ENCODE measurements around the gene UBR4. TPM values are rescaled to one million over a fixed set of nuclear protein-coding genes. Genes with fewer than 3 reads are reported as not detected.
"Not testable (repeated sequence)": the region's sequence is repeated elsewhere in the genome, so short reads cannot be mapped to it uniquely, and the experiment has no call there.

The UBR4 gene
- total and polyA plus RNA-seq, 2 experiments from 2014 or later: 49.4 to 63.7 TPM

- no peak for TF ChIP-seq EZH2 (IDR thresholded peaks at IDR 0.05; ENCODE audit: insufficient read depth, poor library complexity, severe bottlenecking)
- TF ChIP-seq EZH2phosphoT487 (IDR thresholded peaks at IDR 0.05; ENCODE audit: insufficient read depth, low read depth): no peak
- Histone ChIP-seq H3K4me1 (ENCODE audit: insufficient read depth) (no peaks in the 10 kb centered on the region), H3K4me2 (ENCODE audit: unreplicated experiment) (no peak overlapping the region), H3K79me2 (ENCODE audit: insufficient read depth) (peaks cover 25% of the 10 kb centered on the region), H3K4me3 (no peak overlapping the region), H3K36me3 (ENCODE audit: low read depth) (peaks cover 40% of the 10 kb centered on the region), H3K9me2 (ENCODE audit: insufficient read depth) (no peaks in the 10 kb centered on the region), H3F3A (ENCODE audit: insufficient read depth) (peaks cover 7% of the 10 kb centered on the region; the same call in 1 of the 2 replicates), H3K27me3 (replicated peaks; ENCODE audit: insufficient read depth) (no peaks in the 10 kb centered on the region), H3K9me3 (ENCODE audit: low read depth) (no peaks in the 10 kb centered on the region), H3K9ac (peak overlapping the region; percentile 74), H2AFZ (peak overlapping the region; percentile 55), H3K27ac (peak overlapping the region; percentile 61), H4K20me1 (ENCODE audit: insufficient read depth) (no peaks in the 10 kb centered on the region)
- 50 to 57% methylated on average over 7 of the region's 7 CpGs for WGBS, 2 experiments (ENCODE audit: low coverage in 1 of 2, low lambda C conversion rate in 2 of 2, missing lambda C conversion rate in 2 of 2)
- in situ Hi-C loops (cut with MboI): no loop called here
- DNase-seq: peak; percentile 86
These were observed 30.8 kb upstream of the UBR4 start for GRCh38 chr1:19240673-19241538.

- Histone ChIP-seq H4K20me1 (ENCODE audit: insufficient read depth) (no peaks in the 10 kb centered on the region), H3K9me2 (ENCODE audit: insufficient read depth) (no peaks in the 10 kb centered on the region), H3K36me3 (ENCODE audit: low read depth) (peaks cover 44% of the 10 kb centered on the region), H3K27me3 (replicated peaks; ENCODE audit: insufficient read depth) (no peaks in the 10 kb centered on the region), H3K27ac (no peak overlapping the region), H3K9ac (no peak overlapping the region), H3K9me3 (ENCODE audit: low read depth) (no peaks in the 10 kb centered on the region), H3F3A (ENCODE audit: insufficient read depth) (peaks cover 7% of the 10 kb centered on the region; the same call in 1 of the 2 replicates), H3K4me3 (no peak overlapping the region), H3K79me2 (ENCODE audit: insufficient read depth) (peaks cover 15% of the 10 kb centered on the region), H2AFZ (no peak overlapping the region), H3K4me1 (ENCODE audit: insufficient read depth) (no peaks in the 10 kb centered on the region), H3K4me2 (ENCODE audit: unreplicated experiment) (no peak overlapping the region)
- in situ Hi-C loops (cut with MboI): no loop called here
- WGBS, 2 experiments (ENCODE audit: low coverage in 1 of 2, low lambda C conversion rate in 2 of 2, missing lambda C conversion rate in 2 of 2): 90 to 94% methylated on average over 7 of the region's 7 CpGs
- TF ChIP-seq EZH2 (IDR thresholded peaks at IDR 0.05; ENCODE audit: insufficient read depth, poor library complexity, severe bottlenecking) (no peak), EZH2phosphoT487 (IDR thresholded peaks at IDR 0.05; ENCODE audit: insufficient read depth, low read depth) (no peak)
- no peak for DNase-seq
These were observed 29.8 kb upstream of the UBR4 start for GRCh38 chr1:19239876-19240275.

- Histone ChIP-seq H3K27ac (no peak overlapping the region), H3K27me3 (replicated peaks; ENCODE audit: insufficient read depth) (no peaks in the 10 kb centered on the region), H3K9me3 (ENCODE audit: low read depth) (no peaks in the 10 kb centered on the region), H3K9ac (no peak overlapping the region), H3F3A (ENCODE audit: insufficient read depth) (peaks cover 7% of the 10 kb centered on the region; the same call in 1 of the 2 replicates), H3K4me2 (ENCODE audit: unreplicated experiment) (no peak overlapping the region), H3K4me1 (ENCODE audit: insufficient read depth) (no peaks in the 10 kb centered on the region), H3K79me2 (ENCODE audit: insufficient read depth) (no peaks in the 10 kb centered on the region), H3K4me3 (no peak overlapping the region), H4K20me1 (ENCODE audit: insufficient read depth) (no peaks in the 10 kb centered on the region), H2AFZ (no peak overlapping the region), H3K36me3 (ENCODE audit: low read depth) (peaks cover 27% of the 10 kb centered on the region; the same call in 1 of the 2 replicates), H3K9me2 (ENCODE audit: insufficient read depth) (no peaks in the 10 kb centered on the region)
- in situ Hi-C loops (cut with MboI): no loop called here
- 96 to 99% methylated on average over 3 of the region's 3 CpGs for WGBS, 2 experiments (ENCODE audit: low coverage in 1 of 2, low lambda C conversion rate in 2 of 2, missing lambda C conversion rate in 2 of 2)
- TF ChIP-seq EZH2 (IDR thresholded peaks at IDR 0.05; ENCODE audit: insufficient read depth, poor library complexity, severe bottlenecking): no peak
- no peak for TF ChIP-seq EZH2phosphoT487 (IDR thresholded peaks at IDR 0.05; ENCODE audit: insufficient read depth, low read depth)
- no peak for DNase-seq
These were observed 24.2 kb upstream of the UBR4 start for GRCh38 chr1:19234224-19234623.

- no peaks in the 10 kb centered on the region for H3K4me1 ChIP-seq (ENCODE audit: insufficient read depth)
- no peak overlapping the region for H3K4me2 ChIP-seq (ENCODE audit: unreplicated experiment)
- H3K4me3 ChIP-seq: no peak overlapping the region
- no peaks in the 10 kb centered on the region for H3K9me3 ChIP-seq (ENCODE audit: low read depth)
- no peak overlapping the region for H3K9ac ChIP-seq
- H4K20me1 ChIP-seq (ENCODE audit: insufficient read depth): no peaks in the 10 kb centered on the region
- H2AFZ ChIP-seq: no peak overlapping the region
- H3K27ac ChIP-seq: 0 out of 2 replicates have a peak overlapping the region, but pooled peaks have one; percentile 3
- no peaks in the 10 kb centered on the region for H3K27me3 ChIP-seq (replicated peaks; ENCODE audit: insufficient read depth)
- H3F3A ChIP-seq (ENCODE audit: insufficient read depth): peaks cover 7% of the 10 kb centered on the region; the same call in 1 of the 2 replicates
- DNase-seq: peak; percentile 46
- no peaks in the 10 kb centered on the region for H3K9me2 ChIP-seq (ENCODE audit: insufficient read depth)
- H3K36me3 ChIP-seq (ENCODE audit: low read depth): peaks cover 27% of the 10 kb centered on the region; the same call in 1 of the 2 replicates
- in situ Hi-C loops (cut with MboI): no loop called here
- TF ChIP-seq EZH2phosphoT487 (IDR thresholded peaks at IDR 0.05; ENCODE audit: insufficient read depth, low read depth): no peak
- no peak for TF ChIP-seq EZH2 (IDR thresholded peaks at IDR 0.05; ENCODE audit: insufficient read depth, poor library complexity, severe bottlenecking)
- peaks cover 3% of the 10 kb centered on the region; the same call in 1 of the 2 replicates for H3K79me2 ChIP-seq (ENCODE audit: insufficient read depth)
These were observed 22.4 kb upstream of the UBR4 start for GRCh38 chr1:19232524-19232846.

- H2AFZ ChIP-seq; H4K20me1 ChIP-seq (ENCODE audit: insufficient read depth); H3K9ac ChIP-seq; DNase-seq; H3K4me1 ChIP-seq (ENCODE audit: insufficient read depth); in situ Hi-C loops (cut with MboI); H3K9me3 ChIP-seq (ENCODE audit: low read depth); H3K79me2 ChIP-seq (ENCODE audit: insufficient read depth); H3K4me2 ChIP-seq (ENCODE audit: unreplicated experiment); H3F3A ChIP-seq (ENCODE audit: insufficient read depth); H3K9me2 ChIP-seq (ENCODE audit: insufficient read depth); H3K4me3 ChIP-seq; H3K27me3 ChIP-seq (replicated peaks; ENCODE audit: insufficient read depth): not testable (repeated sequence)
- 0 out of 2 replicates have a peak overlapping the region, but pooled peaks have one; percentile 3 for H3K27ac ChIP-seq
- WGBS, 2 experiments (ENCODE audit: low coverage in 1 of 2, low lambda C conversion rate in 2 of 2, missing lambda C conversion rate in 2 of 2): 79 to 84% methylated on average over 16 of the region's 16 CpGs
- peaks cover 31% of the 10 kb centered on the region for H3K36me3 ChIP-seq (ENCODE audit: low read depth)
These were observed 21.9 kb upstream of the UBR4 start for GRCh38 chr1:19231736-19232523.

Data from GM23248 (cell line).